Measurements from ENCODE around the gene SLCO1A2.

SLCO1A2 gene

DNA sequence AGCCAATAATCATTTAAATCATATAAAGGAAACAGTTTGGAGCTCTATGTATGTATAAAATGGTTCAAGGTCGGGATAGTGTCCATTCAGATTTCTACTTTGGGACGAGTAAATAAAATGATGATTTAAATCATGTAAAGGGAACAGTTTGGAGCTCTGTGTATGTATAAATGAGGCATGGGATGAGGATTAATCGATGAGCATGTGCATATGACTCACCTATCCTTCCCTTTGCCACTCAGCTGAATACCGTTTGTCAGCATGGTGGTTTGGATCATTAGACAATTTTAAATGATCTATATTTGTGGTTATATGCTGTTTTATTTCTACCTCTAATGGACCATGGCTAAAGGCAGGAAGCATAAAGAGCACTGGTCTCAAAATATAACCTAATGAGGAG, 7.1 kb upstream of the SLCO1A2 start:
- Mint-ChIP-seq H3K36me3 (no peaks in the 10 kb centered on the region), H3K27ac (no peak overlapping the region), H3K4me3 (no peak overlapping the region), H3K4me1 (no peaks in the 10 kb centered on the region), H3K9me3 (no peaks in the 10 kb centered on the region), H3K27me3 (peaks cover 6% of the 10 kb centered on the region)
- ATAC-seq: no peak

DNA sequence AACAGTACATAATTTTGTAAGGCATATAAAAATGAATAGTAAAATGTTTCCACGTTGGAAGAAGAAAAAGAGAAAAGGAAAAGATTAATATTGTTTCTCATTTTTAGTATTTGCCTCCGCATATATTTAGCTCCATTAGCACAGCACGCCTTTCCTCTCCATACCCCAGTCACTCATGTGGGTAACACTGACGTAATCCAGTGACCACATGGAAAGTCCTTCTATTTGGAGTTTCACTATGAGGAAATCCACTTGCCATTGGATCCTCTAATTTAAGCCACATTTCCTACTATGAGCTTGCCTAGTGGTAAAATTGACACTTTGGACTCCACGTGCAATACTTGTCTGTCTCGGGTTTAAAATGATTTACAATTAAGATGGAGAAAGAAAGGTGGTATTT, 5.7 kb upstream of the SLCO1A2 start:
- Mint-ChIP-seq H3K27ac (no peak overlapping the region), H3K9me3 (no peaks in the 10 kb centered on the region), H3K27me3 (peaks cover 6% of the 10 kb centered on the region), H3K36me3 (no peaks in the 10 kb centered on the region), H3K4me1 (no peaks in the 10 kb centered on the region), H3K4me3 (no peak overlapping the region)
- no peak for ATAC-seq

DNA sequence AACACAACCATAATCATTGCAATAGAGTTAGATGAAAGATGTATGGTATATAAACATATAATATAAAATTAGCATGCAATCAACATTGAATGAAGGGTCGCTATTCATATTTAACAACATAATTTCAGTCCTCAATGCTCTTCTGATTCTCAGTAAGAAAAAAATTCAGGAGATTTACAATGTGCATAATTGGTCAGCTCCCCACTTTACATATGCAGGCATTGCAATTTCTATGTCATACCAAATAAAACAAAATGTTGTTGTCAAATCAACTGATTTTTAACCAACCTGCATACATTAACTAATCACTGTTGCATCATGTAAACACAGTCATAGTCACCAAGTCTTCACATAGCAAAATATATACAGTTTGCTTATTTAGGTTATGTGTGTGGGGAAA, 5.2 kb upstream of the SLCO1A2 start:
- no peak overlapping the region for H3K4me3 Mint-ChIP-seq
- no peak for ATAC-seq
- no peaks in the 10 kb centered on the region for H3K36me3 Mint-ChIP-seq
- no peaks in the 10 kb centered on the region for H3K4me1 Mint-ChIP-seq
- no peak overlapping the region for H3K27ac Mint-ChIP-seq
- H3K9me3 Mint-ChIP-seq: no peaks in the 10 kb centered on the region
- peaks cover 6% of the 10 kb centered on the region for H3K27me3 Mint-ChIP-seq

DNA sequence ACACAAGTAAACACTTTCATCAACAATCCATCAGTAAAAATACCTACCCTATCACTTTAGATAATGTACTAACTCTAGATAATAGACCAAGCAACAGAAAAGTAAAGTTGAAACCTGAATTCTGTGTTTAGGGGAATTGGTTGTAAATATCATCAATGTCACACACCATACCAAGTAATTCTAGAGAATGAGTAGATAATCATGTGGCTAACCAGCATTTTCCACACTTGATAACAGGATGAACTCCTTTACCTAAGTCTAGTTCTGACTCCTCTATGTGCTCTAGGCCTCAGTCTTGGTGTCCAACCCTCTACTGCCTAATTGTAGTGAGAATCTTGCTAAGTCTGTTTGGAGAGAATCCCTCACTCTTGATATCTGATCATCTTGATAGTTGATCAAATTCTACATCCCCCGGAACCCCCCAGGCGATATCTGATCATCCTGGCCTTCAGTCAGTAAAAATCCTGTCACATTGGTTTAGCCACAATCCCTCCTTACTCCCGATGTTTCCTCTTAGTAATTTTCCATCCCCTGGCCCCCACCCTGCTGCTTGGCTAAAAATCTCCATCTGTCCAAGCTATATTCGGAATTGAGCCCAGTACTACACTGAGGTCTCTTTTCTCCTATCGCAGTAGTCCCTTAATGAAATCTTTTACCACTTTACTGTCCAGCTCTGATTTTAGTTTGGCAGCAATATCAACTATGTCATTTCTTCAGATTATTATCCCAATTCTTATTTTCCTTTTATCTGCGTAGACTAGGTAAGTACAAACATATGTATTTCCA, 3.4 kb upstream of the SLCO1A2 start:
- Mint-ChIP-seq H3K4me3 (no peak overlapping the region), H3K9me3 (no peaks in the 10 kb centered on the region), H3K27me3 (peaks cover 6% of the 10 kb centered on the region), H3K36me3 (no peaks in the 10 kb centered on the region), H3K27ac (no peak overlapping the region), H3K4me1 (no peaks in the 10 kb centered on the region)
- no peak for ATAC-seq

DNA sequence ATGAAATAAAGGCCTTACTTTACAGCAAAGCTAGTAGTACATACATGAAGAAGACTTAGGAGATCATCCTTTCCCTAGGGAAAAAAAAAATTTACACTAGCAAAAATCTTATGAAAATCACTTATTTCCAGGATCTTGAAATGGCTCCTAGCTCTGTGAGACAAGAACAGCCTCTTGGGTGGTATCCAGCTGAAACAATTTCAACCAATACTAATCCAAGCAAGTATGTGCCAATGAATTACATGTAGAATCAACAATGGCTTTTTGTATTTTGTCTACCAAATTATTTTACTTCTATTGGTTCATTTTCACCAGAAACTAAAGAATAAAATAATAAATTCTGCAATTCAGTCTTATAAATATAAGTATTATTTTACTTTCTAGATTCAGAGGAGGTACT, 2.7 kb upstream of the SLCO1A2 start:
- H3K36me3 Mint-ChIP-seq: no peaks in the 10 kb centered on the region
- no peak overlapping the region for H3K27ac Mint-ChIP-seq
- no peaks in the 10 kb centered on the region for H3K4me1 Mint-ChIP-seq
- H3K27me3 Mint-ChIP-seq: peaks cover 6% of the 10 kb centered on the region
- H3K9me3 Mint-ChIP-seq: no peaks in the 10 kb centered on the region
- no peak overlapping the region for H3K4me3 Mint-ChIP-seq
- ATAC-seq: no peak

DNA sequence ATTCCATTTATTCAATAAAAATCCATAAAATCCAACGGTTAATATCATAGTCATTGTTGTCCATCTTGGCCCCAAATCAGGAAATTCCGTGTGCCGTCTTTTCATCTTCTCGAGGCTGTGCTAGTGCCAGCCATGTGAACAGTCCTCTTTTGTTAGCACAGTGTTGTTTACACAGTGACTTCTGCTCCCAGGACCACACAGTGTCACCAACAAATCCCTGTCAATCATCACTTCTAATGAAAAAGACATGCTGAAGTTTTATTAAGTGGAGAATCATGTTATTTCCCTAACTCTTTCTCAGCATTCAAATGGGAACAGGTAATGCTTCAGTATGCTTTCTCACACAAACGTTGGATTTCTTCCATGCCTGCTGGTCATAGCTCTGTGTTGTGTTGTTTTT, 1.9 kb upstream of the SLCO1A2 start:
- H3K27me3 Mint-ChIP-seq: peaks cover 6% of the 10 kb centered on the region
- H3K36me3 Mint-ChIP-seq: no peaks in the 10 kb centered on the region
- no peaks in the 10 kb centered on the region for H3K9me3 Mint-ChIP-seq
- no peaks in the 10 kb centered on the region for H3K4me1 Mint-ChIP-seq
- H3K4me3 Mint-ChIP-seq: no peak overlapping the region
- H3K27ac Mint-ChIP-seq: no peak overlapping the region
- ATAC-seq: no peak

DNA sequence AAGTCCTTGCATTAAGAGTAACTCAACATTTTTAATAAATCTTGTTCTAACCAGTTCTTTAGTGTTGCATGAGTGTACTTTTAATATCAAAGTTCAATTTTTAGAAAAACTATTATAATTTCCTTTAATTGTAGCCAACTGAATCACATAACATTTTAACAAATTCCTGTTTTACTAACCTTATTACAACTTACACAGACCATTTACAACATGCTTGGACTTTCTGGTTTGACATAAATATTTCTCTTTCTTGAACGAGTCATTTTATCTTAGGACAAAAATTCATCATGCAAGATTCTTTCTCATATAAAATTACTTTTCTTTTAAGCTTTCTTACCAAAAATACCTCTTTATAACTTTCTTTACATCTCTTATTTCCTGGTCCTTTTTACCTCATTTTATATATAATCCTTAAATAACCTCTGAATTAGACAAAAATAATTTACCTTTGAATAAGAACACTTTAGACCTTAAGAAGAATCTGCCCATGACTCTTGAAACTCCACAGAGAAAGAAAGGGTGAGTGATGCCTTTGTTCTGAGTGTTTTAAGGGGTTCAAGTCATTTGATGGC, 3.9 kb downstream of the SLCO1A2 start:
- H3K9me3 Mint-ChIP-seq: peaks cover 19% of the 10 kb centered on the region
- no peak overlapping the region for H3K4me3 Mint-ChIP-seq
- no peaks in the 10 kb centered on the region for H3K4me1 Mint-ChIP-seq
- no peaks in the 10 kb centered on the region for H3K36me3 Mint-ChIP-seq
- ATAC-seq: no peak
- H3K27me3 Mint-ChIP-seq: no peaks in the 10 kb centered on the region
- H3K27ac Mint-ChIP-seq: no peak overlapping the region

GRCh38 chr12:21328578-21328977, 6.1 kb downstream of the SLCO1A2 start:
- ATAC-seq: no peak
- H3K36me3 Mint-ChIP-seq: no peaks in the 10 kb centered on the region
- H3K4me3 Mint-ChIP-seq: no peak overlapping the region
- no peak overlapping the region for H3K27ac Mint-ChIP-seq
- H3K9me3 Mint-ChIP-seq: peaks cover 19% of the 10 kb centered on the region
- no peaks in the 10 kb centered on the region for H3K27me3 Mint-ChIP-seq
- no peaks in the 10 kb centered on the region for H3K4me1 Mint-ChIP-seq

- H3K27me3 Mint-ChIP-seq: no peaks in the 10 kb centered on the region
Observed at GRCh38 chr12:21324551-21324950, 10.2 kb downstream of the SLCO1A2 start.

DNA sequence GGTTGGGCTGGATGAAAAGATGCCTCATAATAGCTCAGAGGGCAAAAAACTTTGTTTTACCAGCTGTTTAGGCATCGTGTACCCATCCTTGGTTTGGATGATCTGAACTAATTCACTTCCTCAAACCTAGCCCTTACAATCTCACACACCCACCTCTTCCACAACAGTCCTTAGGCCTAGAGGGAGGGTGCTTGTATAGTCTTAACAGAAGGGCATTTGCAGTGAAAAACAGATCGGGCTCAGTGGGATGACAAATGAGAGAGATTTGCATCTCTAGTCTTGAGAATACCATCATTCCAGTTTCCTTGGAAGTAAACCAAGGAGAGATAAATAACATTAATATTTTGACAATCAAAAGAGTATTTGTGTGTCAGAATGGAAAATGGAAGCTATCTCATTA, 11.0 kb downstream of the SLCO1A2 start:
- Mint-ChIP-seq H3K27me3 (no peaks in the 10 kb centered on the region), H3K9me3 (peaks cover 16% of the 10 kb centered on the region), H3K27ac (no peak overlapping the region), H3K4me3 (no peak overlapping the region), H3K36me3 (no peaks in the 10 kb centered on the region), H3K4me1 (no peaks in the 10 kb centered on the region)
- no peak for ATAC-seq

More at GRCh38 chr12:21324551-21324950, 10.2 kb downstream of the SLCO1A2 start:
- peaks cover 16% of the 10 kb centered on the region for H3K9me3 Mint-ChIP-seq
- no peak overlapping the region for H3K4me3 Mint-ChIP-seq
- H3K27ac Mint-ChIP-seq: no peak overlapping the region
- no peak for ATAC-seq
- no peaks in the 10 kb centered on the region for H3K4me1 Mint-ChIP-seq
- H3K36me3 Mint-ChIP-seq: no peaks in the 10 kb centered on the region

GRCh38 chr12:21308785-21309184, 25.9 kb downstream of the SLCO1A2 start:
- no peak for ATAC-seq
- no peaks in the 10 kb centered on the region for H3K36me3 Mint-ChIP-seq
- H3K4me1 Mint-ChIP-seq: no peaks in the 10 kb centered on the region
- H3K4me3 Mint-ChIP-seq: no peak overlapping the region
- H3K27me3 Mint-ChIP-seq: peaks cover 3% of the 10 kb centered on the region
- no peak overlapping the region for H3K27ac Mint-ChIP-seq
- no peaks in the 10 kb centered on the region for H3K9me3 Mint-ChIP-seq

- no peaks in the 10 kb centered on the region for H3K36me3 Mint-ChIP-seq
- H3K27ac Mint-ChIP-seq: no peak overlapping the region
- ATAC-seq: no peak
- H3K4me3 Mint-ChIP-seq: no peak overlapping the region
- H3K27me3 Mint-ChIP-seq: peaks cover 23% of the 10 kb centered on the region
- H3K4me1 Mint-ChIP-seq: no peaks in the 10 kb centered on the region
- H3K9me3 Mint-ChIP-seq: no peaks in the 10 kb centered on the region
Observed at GRCh38 chr12:21305661-21306060, 29.1 kb downstream of the SLCO1A2 start.

GRCh38 chr12:21300632-21301031, 34.1 kb downstream of the SLCO1A2 start:
- Mint-ChIP-seq H3K27ac (no peak overlapping the region), H3K4me1 (peaks cover 10% of the 10 kb centered on the region), H3K27me3 (peaks cover 23% of the 10 kb centered on the region), H3K36me3 (no peaks in the 10 kb centered on the region), H3K9me3 (no peaks in the 10 kb centered on the region), H3K4me3 (no peak overlapping the region)
- no peak for ATAC-seq

DNA sequence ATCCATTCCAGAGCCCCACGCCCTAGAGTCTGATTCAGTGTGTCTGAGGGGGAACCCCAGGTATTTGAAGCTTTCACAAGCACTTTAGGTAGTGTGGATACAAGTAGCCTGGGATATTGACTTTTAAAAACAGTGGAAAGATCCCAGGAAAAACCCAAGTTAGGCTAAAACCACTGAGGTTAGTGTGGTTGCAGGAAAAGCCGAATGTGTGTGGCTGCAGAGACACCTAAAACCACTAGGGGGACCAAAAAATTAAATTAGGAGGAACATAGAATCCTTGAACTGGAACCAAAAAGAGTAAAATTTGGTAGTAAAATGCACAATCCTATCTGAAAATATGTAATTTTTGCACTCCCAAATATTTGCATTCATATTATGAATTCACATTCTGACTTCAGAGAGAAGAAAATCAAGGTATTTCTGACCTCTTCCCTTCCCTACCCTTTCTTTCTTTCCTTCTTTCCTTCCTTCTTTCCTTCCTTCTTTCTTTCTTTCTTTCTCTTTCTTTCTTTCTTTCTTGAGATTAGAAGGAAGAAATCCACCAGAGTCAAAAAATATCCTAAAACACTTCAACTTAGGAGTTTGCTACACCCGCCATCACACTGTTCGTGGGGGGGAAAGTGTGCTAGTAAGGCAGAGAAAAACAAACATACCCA, 37.8 kb downstream of the SLCO1A2 start:
- ATAC-seq: no peak
- no peaks in the 10 kb centered on the region for H3K9me3 Mint-ChIP-seq

GRCh38 chr12:21296348-21296747, 38.4 kb downstream of the SLCO1A2 start:
- Mint-ChIP-seq H3K27me3 (no peaks in the 10 kb centered on the region), H3K27ac (no peak overlapping the region), H3K9me3 (no peaks in the 10 kb centered on the region), H3K4me3 (no peak overlapping the region), H3K36me3 (no peaks in the 10 kb centered on the region), H3K4me1 (peaks cover 10% of the 10 kb centered on the region)
- ATAC-seq: no peak

More for the DNA sequence above, 37.8 kb downstream of the SLCO1A2 start:
- Mint-ChIP-seq H3K4me3 (no peak overlapping the region), H3K36me3 (no peaks in the 10 kb centered on the region), H3K27me3 (peaks cover 4% of the 10 kb centered on the region), H3K27ac (peak overlapping the region; percentile 8), H3K4me1 (peaks cover 10% of the 10 kb centered on the region)

- ATAC-seq: no peak
- no peaks in the 10 kb centered on the region for H3K36me3 Mint-ChIP-seq
- H3K4me3 Mint-ChIP-seq: no peak overlapping the region
- peaks cover 10% of the 10 kb centered on the region for H3K4me1 Mint-ChIP-seq
- no peak overlapping the region for H3K27ac Mint-ChIP-seq
- H3K9me3 Mint-ChIP-seq: no peaks in the 10 kb centered on the region
- H3K27me3 Mint-ChIP-seq: no peaks in the 10 kb centered on the region
Observed at GRCh38 chr12:21294176-21294575, 40.5 kb downstream of the SLCO1A2 start.
